ENCODE measurements around the gene HNRNPUL1.

DNA sequence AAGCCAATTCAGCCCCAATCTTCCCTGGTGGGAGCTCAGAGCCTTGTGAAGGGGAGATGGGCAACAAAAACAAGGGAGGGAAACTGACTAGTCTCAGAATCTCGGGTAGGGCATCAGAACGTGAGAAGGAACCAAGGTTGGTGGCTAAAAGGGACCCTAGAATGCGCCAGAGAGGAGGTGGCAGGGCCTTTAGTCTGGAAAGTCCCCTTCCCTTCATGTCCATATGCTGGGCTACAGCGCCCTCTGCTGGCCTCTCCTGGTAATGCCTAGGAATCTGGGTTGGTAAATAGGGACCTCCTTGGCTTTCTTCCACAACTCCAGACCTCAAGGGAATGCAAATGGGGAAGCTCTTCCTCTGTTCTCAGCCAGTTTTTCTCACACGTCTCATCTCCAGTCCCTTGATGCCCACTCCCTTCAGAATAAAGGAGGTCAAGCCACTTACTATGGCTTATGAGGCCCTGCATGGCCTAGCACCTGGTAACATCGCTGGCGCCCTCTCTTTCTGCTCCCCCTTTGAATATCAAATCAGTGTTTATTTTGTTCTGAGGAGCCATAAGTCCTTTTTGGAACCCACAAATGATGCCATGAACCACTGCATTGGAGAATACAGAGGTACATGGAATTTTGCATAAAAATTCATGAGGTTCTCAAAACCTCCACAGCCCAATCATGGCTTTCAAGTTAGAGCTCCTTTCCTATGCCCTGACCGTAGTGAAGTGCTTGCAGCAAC is 44.4 kb downstream of the HNRNPUL1 start:
- TF ChIP-seq, protein P1, sequence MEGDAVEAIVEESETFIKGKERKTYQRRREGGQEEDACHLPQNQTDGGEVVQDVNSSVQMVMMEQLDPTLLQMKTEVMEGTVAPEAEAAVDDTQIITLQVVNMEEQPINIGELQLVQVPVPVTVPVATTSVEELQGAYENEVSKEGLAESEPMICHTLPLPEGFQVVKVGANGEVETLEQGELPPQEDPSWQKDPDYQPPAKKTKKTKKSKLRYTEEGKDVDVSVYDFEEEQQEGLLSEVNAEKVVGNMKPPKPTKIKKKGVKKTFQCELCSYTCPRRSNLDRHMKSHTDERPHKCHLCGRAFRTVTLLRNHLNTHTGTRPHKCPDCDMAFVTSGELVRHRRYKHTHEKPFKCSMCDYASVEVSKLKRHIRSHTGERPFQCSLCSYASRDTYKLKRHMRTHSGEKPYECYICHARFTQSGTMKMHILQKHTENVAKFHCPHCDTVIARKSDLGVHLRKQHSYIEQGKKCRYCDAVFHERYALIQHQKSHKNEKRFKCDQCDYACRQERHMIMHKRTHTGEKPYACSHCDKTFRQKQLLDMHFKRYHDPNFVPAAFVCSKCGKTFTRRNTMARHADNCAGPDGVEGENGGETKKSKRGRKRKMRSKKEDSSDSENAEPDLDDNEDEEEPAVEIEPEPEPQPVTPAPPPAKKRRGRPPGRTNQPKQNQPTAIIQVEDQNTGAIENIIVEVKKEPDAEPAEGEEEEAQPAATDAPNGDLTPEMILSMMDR (IDR thresholded peaks at IDR 0.05), result peak; percentile 96
- no peak for TF ChIP-seq ZFX (IDR thresholded peaks at IDR 0.05; ENCODE audit: borderline replicate concordance)
